NCI-H2029 treated with DMSO at 0.1 percent for 48 hours (cell line): ENCODE measurements around the gene KCNQ1.

Experiments used
- DNase-seq: peaks from one replicate; lab custom pipeline; 2025; lab: John Stamatoyannopoulos, UW

Gene KCNQ1

GRCh38 chr11:2567026-2567671, 122.3 kb downstream of the KCNQ1 start:
- no peak for DNase-seq

DNA sequence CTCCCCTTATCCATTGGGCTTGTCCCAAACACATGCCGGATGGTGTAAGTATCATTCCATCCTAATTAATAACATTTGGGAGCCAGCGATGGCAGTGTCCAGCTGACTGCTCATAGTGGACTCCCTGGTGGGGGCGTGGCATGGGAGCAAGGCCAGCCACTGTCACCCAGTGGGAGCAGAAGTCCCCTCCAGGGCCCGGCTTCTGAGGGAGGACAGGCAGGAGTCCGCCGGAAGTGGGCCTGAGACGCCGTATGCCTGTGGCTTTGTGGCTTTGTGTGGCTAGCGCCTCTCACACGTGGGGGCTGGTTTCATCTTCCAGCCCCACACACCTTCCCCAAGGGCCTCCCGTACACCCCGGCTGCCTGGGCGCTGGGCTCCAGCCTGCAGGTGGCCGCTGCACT, 124.5 kb downstream of the KCNQ1 start:
- no peak for DNase-seq

DNA sequence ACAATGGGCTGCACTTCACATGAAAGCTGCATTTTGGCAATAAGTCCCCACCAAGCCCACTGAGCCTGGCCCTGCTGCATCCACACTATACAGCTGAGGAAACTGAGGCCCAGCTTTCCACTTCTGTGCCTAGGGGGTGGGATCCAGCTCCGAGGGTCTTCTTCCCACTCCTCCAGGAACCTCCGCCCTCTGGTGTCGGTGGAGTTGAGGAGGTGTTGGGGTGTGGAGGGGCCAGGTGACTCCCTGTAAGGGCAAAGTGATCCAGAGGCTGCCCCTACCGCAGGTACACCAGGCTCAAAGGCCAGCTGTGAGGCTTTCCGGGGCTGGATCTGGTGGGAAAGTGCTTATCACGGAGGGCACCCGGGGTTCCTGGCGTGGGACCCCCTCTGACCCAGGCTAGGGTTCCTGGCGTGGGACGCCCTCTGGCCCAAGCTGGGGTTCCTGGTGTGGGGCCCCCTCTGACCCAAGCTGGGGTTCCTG, 125.0 kb downstream of the KCNQ1 start:
- no peak for DNase-seq

DNA sequence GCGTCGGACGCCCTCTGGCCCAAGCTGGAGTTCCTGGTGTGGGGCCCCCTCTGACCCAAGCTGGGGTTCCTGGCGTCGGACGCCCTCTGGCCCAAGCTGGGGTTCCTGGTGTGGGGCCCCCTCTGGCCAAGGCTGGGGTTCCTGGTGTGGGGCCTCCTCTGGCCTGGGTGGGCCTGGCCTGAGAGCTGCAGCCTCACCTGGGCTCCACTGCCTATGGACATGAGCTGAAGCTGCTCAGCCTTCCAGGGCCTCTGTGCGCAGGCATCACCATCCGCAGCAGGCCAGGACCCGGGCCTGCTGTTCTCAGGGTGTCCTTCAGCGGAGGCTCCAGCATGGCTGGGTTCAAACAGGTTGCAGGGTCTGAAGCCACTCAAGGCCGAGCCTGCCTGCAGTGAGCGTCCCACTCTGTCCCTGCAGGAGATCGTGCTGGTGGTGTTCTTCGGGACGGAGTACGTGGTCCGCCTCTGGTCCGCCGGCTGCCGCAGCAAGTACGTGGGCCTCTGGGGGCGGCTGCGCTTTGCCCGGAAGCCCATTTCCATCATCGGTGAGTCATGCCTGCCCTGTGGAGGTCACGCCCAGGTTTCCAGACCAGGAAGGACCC, 125.5 kb downstream of the KCNQ1 start:
- no peak for DNase-seq

DNA sequence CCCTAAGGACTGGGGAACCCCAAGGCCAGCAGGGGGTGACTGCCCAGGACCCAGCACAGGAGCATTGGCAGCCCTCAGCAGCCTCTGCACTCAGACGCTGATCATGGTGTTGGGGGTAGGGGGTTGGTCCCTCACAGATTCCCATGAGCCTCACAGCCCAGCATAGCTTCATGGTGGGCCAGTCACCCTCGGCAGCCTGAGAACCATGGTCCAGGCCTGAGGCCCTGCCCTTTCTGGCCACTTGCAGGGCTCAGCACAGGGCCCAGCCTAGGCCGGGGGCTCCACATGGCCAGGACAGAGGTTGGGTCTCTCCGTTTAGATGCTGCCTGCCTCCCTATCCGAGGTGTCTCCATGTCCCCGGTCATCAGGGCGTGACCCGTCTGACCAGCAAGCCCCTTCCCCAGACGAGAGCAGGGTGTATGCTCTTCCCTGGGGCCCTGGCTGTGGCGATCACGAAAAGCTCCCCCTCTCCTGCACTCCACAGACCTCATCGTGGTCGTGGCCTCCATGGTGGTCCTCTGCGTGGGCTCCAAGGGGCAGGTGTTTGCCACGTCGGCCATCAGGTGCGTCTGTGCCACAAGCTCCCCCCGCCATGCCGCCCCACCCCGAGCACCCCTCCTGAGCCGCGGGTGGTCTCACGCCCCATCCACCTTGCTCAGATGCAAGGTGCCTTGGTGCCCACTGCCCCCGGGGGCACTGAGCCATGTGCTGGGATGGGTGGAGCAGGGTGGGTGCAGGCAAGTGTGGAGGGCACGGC, 126.2 kb downstream of the KCNQ1 start:
- no peak for DNase-seq

GRCh38 chr11:2571598-2572281, 126.9 kb downstream of the KCNQ1 start:
- no peak for DNase-seq

GRCh38 chr11:2572491-2573239, 127.9 kb downstream of the KCNQ1 start:
- DNase-seq, result no peak

DNA sequence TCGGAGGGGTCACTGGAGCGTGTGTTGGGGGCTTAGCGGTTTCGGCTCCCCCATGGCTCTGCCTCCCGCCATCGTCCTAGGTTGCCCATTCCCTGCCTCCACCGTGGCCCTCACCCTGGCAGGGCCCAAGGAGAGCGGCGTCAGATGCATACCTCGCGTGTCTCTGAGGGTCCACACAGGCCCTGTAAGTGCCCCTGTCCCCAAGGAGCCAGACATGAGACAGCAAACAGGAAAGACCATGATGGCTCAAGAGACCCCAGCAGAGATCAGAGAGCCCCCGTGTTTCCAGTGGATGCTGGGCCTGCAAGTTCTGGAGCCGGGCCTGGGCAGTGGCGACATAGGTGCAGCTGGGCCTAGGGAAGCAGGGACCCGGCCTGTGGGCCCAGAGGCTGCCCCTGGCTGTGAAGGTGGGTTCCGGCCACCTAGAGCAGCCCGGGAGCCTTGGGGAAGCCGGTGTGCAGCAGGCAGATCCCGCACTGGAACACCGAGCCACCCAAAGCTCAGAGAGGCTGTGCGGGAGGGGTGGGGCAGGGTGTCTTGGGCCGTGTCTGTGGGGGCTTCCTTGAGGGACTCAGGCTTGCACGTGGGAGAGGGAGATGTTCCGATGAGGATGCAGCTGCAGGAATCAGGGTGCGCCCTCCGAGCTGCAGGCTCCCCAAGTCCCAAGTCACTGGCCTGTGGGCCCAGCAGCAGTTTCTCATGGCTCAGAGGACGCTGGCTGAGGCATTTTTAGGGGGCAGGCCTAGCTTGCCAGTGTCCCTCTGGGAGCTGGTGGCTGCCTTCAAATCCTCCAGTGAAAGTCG, 128.6 kb downstream of the KCNQ1 start:
- no peak for DNase-seq

GRCh38 chr11:2574043-2574552, 129.3 kb downstream of the KCNQ1 start:
- DNase-seq, result no peak

GRCh38 chr11:2574553-2575535, 130.0 kb downstream of the KCNQ1 start:
- DNase-seq, result no peak

DNA sequence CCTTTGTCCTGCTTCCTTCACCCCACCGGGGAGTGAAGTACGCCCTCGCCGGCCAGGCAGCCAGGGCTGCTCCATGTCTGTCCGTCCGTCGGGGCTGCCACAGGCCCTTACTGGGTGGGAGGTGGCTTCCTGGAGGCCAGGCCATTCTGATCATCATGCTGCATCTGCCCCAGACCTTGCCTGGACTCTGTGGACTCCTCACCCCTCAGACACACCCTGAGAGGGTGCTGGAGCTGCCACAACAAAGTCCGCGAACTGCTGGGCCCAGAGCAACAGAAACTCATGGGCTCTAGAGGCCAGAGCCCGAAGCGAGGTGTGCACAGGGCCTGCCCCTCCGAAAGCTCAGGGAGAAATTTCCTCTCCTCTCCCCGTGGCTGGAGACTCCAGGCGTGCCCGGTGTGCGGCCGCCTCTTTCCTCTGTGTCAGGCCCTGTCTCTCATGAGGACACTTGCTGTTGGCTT, 130.8 kb downstream of the KCNQ1 start:
- no peak for DNase-seq

GRCh38 chr11:2576111-2576510, 131.3 kb downstream of the KCNQ1 start:
- no peak for DNase-seq

- no peak for DNase-seq
These were observed 131.7 kb downstream of the KCNQ1 start for GRCh38 chr11:2576549-2576948.

- DNase-seq, result no peak
These were observed 132.5 kb downstream of the KCNQ1 start for GRCh38 chr11:2577031-2577990.

- no peak for DNase-seq
These were observed 133.5 kb downstream of the KCNQ1 start for GRCh38 chr11:2577991-2578928.

- DNase-seq, result no peak
These were observed 134.1 kb downstream of the KCNQ1 start for GRCh38 chr11:2578929-2579270.
